Raji (cell line): ENCODE measurements around the gene DDR1.

Experiments used
- POLR2A ChIP-seq: IDR thresholded peaks from 2 replicates; pipeline ENCODE4 v1.6.1; 2011; ENCODE audit warnings: low read depth, low read length, control low read depth; ENCODE audit not compliant: insufficient read depth

The DDR1 gene

DNA sequence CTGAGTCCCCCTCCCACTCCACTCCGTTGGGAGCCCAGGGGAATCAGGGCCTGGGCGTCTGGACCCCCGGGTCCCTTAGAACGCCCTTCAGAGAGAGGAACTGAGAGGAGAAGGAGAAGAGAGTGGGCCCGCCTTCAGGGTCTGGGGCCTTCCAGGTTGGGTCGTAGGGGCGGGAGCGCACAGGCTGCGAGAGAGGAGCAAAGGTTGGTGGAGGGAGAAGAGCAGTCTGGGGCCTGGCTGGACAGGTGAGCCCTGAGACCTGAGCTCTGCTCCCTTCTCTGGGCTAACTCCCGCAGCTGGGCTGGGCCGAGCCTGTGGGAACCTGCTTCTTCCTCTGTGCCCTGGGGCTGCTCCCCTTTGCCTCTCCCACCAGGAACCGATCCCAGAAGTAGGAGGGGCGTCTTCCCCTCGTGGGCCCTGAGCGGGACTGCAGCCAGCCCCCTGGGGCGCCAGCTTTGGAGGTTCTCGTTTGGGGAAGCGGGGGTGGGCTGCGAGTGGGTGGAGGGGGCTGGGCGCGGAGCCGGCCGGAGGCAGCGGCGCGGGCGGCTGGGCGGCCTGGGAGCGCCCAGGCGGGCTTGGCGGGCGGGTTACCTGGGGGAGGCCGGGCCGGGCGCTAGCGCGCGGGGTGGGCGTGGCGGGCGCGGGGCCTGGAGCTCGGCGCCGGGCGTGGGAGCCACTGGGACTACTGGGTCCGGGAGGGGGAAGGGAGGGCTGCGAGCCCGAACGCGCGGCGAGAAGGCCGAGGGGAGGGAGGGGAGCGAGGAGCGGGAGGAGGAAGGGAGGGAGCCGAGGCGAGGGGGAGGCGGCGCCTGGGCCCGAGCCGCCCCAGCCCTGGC is at the start of gene DDR1:
Gene DDR1, plus strand, starts transcription at position 835 of the 836 bp plus-strand sequence. CDS start 4,211 bp downstream, outside the sequence.
- no peak for TF ChIP-seq POLR2A

DNA sequence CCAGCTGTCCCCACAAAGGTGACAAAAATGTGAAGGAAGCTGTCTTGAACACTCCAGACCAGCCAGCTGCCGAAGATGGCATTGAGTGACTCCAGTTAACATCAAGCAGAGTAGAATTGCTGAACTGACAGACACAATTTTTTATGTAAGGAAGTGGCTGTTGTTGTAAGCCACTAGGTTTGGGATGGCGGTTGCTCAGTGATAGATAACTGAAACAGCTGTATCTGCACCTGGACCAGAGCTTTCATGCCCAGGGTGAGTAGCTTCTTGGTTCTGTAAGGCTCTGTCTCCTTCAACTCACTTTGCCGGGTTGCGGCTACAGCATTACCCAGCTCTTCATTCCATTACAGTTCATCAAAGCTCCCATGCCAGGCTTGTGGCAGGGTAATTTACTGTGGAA is 49.7 kb upstream of the DDR1 start:
- TF ChIP-seq POLR2A, result no peak

DNA sequence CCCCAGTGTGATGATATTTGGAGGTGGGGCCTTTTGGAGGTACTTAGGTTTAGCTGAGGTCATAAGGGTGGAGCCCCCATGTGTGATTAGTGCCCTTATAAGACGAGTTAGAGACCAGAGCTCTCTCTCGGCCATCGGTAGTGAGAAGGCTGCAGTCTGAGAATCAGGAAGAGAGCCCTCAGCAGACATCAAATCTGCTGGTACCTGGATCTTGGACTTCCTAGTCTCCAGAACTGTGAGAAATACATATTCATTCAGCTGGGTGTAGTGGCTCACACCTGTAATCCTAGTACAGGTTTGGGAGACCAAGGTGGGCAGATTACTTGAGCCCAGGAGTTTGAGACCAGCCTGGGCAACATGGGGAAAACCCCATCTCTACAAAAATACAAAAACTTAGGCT is 48.7 kb upstream of the DDR1 start:
- TF ChIP-seq POLR2A, result no peak

DNA sequence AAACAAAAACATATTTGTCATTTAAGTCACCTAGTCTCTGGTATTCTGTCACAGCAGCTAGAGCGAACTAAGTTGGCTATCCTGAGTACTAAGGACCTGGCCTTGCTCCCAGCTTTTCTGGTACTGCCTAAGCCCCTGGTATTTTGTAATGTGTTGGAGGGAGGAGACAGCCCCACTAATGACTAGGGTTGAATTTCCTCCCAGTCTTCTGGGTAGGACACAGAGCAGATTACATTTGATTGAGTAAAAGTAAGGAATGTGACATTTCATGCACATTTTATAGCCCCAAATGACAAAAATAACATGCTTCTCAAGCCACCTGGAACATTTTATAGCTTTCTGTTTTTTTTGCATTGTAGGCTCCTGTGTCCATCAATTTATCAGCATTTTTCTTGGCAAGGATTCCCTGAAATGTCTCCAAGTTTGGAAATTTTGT is 47.9 kb upstream of the DDR1 start:
- TF ChIP-seq POLR2A, result no peak

DNA sequence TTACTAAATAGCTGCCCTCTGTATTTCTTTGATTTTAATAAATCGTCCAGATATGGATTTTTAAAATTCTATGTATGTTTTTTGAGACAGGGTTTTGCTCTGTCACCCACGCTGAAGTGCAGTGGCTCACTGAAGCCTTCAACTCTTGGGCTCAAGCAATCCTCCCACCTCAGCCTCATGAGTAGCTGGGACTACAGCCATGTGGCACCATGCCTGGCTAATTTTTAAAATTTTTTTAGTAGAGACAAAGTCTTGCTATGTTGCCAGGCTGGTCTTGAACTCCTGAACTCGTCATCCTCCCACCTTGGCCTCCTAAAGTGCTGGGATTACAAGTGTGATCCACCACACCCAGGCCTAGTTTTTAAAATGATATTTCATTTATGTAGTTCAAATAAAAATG is 47.4 kb upstream of the DDR1 start:
- no peak for TF ChIP-seq POLR2A

DNA sequence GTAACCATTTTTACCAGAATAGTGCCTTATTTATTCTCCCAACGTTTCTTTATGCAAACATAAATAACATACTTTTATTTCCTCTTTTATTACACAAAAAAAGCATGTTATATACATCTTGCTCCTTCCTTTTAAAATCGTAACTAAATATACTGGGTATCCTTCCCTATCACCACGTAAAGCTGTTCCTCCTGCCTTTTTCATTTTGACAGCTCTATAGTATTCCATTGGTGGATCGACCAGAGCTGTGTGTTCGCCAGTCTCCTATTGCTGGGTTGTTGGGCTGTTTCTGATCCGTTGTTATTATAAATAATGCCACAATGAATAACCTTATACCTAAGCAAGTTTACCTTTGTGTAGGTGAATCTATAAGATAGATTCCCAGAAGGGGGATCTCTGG is 46.9 kb upstream of the DDR1 start:
- no peak for TF ChIP-seq POLR2A

DNA sequence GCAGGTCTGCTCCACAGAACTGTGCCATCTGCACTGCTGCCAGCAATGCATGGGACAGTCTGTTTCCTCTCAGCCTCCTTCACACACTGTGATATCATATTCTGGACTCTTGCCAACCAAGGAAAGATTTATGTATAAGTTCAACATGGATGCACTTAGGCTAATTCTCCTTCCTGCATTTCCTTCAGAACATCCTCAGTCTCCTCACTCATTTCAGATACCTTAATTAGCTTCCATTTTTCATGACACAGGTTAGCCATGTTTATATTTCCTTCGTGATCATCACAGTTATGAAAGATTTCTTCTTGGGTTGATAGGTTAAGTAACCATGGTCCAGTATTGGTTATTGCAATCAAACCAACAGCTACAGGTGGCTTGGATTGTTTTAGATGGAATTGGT is 46.4 kb upstream of the DDR1 start:
- no peak for TF ChIP-seq POLR2A

DNA sequence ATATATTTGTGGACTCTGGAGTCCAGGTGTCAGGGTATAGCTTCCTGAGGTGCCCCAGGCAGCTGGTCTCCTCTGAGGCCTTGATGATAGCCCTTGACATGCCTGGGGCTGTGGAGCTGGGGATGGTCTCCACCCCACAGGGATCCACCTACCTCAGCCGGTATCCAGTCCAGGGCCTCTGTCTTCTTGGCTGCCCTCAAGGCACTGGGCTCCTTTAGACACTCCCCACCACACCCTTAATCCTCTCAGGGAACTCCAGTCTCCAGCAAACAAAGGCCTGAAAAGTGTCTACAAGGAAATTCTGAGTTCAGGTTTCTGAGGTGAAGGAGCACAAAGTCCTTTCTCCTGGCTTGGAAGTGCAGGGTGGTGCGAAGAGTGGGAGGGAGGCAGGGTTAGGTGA is 44.6 kb upstream of the DDR1 start:
- no peak for TF ChIP-seq POLR2A

DNA sequence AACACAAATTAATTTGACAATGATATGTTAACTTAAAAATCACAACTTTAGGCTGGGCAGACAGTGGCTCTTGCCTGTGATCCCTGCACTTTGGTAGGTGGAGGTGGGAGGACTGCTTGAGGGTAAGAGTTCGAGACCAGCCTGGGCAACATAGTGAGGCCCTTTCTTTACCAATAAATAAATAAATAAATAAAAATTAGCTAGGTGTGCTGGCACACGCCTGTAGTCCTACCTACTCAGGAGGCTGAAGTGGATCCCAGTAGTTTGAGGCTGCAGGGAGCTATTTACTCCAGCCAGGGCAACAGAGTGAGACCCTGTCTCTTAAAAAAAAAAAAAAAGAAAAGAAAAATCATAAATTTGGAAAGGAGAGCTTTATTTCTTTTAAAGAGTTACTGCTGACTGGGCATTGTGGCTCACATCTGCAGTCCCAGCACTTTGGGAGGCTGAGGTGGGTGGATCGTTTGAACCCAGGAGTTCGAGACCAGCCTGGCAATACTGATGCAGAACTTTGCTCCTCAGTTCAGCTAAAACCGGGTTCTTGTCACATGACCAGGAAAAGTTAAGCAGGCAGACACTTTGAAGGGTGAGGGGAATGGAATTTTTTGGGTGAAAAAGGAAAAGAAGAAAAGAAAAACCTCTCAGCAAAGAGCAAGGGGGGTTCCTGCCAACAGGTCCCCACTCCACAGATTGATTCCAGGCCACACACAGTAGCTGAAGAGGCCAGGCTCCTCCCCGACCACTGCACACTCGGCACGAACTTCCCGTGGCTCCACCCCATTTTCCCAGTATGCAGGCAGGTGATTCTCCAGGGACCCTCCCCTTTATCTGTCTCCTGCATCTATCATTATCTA is 44.0 kb upstream of the DDR1 start:
- no peak for TF ChIP-seq POLR2A

DNA sequence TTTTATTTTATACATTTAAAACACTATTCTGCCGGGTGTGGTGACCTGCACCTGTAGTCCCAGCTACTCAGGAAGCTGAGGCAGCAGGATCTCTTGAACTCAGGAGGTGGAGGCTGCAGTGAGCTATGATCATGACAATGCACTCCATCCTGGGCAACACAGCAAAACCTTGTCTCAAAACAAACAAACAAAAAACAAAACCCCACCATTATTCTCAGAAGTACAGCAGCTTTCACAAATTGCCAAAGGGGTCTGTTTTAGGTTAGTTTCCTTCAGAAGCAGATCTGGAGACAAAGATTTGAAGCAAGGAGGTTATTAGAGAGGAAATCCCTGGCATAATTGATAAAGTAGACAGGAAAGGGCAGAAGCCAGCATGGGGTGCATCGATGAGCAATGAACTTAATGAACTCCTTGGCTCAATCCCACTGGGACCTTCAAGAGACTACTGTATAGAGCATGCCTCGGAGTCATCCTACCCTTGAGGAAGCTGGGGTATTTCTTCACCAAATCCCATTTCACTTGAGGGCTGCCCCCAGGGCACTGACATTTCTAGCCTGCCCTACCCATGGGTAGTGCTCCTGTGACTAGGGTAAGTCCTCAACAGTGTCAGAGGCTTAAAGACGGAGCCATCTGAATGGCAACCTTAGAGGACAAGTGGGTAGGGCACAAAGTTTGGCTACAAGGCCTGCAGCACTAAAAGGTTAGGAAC is 43.2 kb upstream of the DDR1 start:
- no peak for TF ChIP-seq POLR2A

DNA sequence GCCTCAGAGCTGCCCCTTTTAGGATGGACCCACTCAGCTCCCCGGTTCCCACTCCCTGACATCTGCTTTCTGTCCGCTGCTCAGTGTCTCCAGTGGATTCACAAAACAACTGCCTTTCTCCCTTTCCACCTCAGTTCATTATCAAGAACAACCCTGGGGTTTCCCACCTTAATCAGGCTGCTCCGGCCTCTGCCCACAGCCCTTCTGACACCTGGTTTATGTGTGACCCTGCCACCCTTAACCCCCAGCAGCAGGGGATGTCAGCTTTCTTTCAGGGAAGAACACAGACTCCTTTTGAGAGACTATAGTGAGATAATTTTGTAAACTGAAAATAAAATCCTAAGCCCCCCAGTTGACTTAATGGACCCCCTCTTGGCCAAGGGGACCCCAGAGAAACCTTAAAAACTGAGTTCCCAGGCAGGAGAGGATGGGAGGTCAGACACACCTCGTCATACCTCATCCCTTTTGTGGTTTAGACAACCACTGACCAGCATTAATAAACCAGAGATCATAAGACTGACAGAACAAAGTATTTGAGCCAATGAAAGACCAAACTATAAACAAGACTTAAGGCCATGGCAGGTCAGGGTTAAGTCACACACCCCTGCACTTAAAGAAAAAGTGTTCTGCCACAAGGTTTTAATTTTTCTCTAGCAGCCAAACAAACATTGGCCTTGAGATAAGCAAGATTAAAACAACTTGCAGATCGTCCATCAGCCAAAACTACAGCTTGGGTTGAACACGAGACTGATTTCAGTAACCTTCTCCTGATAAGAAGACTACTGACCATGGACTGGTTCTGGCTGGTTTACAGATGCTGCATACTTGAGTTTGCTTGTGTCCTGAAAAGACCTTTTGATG is 42.4 kb upstream of the DDR1 start:
- no peak for TF ChIP-seq POLR2A

DNA sequence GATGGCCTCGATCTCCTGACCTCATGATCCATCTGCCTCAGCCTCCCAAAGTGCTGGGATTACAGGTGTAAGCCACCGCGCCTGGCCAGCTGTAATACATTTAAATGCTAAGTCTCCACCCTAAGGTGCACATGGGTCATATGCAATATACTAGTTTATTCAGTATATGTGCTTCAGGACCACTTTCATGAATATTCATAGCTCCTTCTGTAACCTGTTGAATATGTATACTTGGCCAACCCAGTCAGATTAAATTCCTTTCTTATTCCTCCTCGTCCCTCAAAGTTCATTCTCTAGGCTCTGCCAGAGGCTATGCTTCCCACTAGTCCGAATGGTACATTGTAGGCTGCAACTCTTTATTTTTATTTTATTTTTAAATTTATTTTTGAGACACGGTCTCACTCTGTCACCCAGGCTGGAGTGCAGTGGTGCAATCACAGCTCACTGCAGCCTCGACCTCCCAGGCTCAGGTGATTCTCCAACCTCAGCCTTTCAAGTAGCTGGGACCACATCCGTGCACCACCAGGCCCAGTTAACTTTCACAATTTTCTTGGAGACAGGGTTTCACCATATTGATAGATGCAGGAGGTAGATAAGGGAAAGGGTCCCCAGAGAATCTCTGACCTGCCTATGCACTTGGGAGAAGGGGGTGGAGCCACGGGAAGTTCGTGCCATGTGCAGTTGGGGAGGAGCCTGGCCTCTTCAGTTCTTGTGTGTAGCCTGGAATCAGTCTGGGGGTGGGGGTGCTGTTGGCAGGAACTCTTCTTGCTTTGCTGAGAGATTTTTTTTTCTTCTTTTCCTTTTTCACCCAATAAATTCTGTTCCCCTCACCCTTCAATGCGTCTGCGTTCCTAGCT is 41.3 kb upstream of the DDR1 start:
- TF ChIP-seq POLR2A, result no peak

DNA sequence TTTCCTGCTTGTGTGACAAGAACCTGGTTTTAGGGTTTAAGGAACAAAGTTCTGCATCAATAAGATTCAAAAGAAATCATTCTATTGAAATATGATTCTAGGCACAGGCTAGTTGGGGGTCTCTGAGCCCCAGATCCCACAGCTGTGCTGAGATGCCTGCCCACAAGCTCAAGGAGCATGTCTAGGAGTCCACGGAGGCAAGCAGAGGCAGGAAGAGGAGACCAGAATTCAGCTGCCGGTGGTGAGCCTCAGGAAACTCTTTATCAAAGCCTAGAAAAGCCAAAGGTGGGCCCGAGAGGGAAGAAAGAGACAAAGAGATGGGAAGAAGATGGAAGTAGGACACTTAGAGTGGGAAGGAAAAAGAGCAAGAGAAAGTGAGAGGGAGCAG is 40.7 kb upstream of the DDR1 start:
- TF ChIP-seq POLR2A, result no peak

DNA sequence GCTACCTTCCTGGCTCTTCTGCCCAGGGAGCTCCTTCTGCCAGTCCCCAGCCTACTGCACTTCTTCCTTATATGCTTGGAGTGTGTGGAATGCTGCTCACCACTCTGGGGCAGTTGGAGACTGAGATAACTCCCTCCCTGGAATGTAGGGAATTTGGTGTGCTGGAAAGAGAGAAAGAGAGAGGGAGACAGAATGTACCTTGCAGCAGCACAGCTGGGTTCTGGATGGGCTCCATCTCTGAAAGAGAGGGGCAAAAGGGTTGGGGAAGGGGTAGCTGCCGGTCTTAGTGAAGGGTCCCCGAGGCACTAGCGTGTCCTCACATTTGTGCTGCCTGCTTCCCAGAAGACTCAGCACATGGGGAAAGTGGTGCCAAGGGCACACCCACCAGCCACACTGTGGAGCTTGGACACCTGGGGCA is 40.2 kb upstream of the DDR1 start:
- no peak for TF ChIP-seq POLR2A
